HCT116 (cell line): ENCODE results near the gene ADGRG6.

Source experiments
- POLR2AphosphoS5 ChIP-seq: IDR thresholded peaks from 2 replicates; pipeline ENCODE4 v1.6.1; 2011; ENCODE audit warnings: mild to moderate bottlenecking, low read depth, low read length, moderate library complexity
- SIN3A ChIP-seq: IDR thresholded peaks from 2 replicates; pipeline ENCODE4 v1.6.1; 2012; ENCODE audit warnings: low read depth
- SRF ChIP-seq: IDR thresholded peaks from 2 replicates; pipeline ENCODE4 v1.6.1; 2012; ENCODE audit warnings: low read depth
- TF ChIP-seq, protein P1 (sequence below), 3 experiments: fragments of 200-600 bp in 1 of 3; sonication (generic) in 1 of 3; IDR thresholded peaks in 2 of 3; conservative IDR thresholded peaks in 1 of 3; 2 replicates each; pipeline ENCODE4 v1.5.1; 2012 to 2017; ENCODE audit warnings: low read depth in 2 of 3, low read length in 2 of 3, antibody characterized with exemption in 1 of 3, borderline replicate concordance in 1 of 3, control low read depth in 1 of 3, mild to moderate bottlenecking in 1 of 3, mixed read lengths in 1 of 3, mixed run types in 1 of 3, moderate library complexity in 1 of 3; ENCODE audit not compliant: insufficient read depth in 1 of 3

DNA sequence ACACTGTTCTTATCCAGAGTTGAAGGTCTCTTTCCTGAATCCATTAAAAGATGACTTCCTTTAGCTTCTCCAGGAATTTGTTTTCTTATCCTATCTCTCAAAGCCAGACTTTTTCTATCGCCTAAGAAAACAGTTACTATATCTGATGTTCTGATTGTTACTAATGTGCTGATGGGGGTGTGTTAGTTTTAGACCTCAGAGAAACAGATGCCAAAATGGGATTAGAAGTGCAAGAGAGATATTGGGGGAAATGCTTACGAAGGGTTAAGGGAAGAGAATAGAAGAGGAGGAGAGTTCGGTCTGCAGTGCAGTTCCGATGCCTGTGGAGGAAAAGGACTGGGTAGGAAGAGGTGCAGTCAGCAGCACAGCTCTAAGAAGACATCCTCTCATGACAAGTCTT, 35.7 kb upstream of the ADGRG6 start:
- TF ChIP-seq SRF (no peak), SIN3A (no peak), POLR2AphosphoS5 (no peak)
- TF ChIP-seq, protein P1, sequence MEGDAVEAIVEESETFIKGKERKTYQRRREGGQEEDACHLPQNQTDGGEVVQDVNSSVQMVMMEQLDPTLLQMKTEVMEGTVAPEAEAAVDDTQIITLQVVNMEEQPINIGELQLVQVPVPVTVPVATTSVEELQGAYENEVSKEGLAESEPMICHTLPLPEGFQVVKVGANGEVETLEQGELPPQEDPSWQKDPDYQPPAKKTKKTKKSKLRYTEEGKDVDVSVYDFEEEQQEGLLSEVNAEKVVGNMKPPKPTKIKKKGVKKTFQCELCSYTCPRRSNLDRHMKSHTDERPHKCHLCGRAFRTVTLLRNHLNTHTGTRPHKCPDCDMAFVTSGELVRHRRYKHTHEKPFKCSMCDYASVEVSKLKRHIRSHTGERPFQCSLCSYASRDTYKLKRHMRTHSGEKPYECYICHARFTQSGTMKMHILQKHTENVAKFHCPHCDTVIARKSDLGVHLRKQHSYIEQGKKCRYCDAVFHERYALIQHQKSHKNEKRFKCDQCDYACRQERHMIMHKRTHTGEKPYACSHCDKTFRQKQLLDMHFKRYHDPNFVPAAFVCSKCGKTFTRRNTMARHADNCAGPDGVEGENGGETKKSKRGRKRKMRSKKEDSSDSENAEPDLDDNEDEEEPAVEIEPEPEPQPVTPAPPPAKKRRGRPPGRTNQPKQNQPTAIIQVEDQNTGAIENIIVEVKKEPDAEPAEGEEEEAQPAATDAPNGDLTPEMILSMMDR (IDR thresholded peaks at IDR 0.05 in 2 of 3, conservative IDR thresholded peaks at IDR 0.05 in 1 of 3; ENCODE audit: borderline replicate concordance in 1 of 3, insufficient read depth in 1 of 3, low read depth in 2 of 3, low read length in 2 of 3), result no peak
